ENCODE measurements around the gene MYBPH. TPM values are rescaled to one million over a fixed set of nuclear protein-coding genes. Genes with fewer than 3 reads are reported as not detected.
A peak's percentile ranks its signal among the peaks of the same experiment; 100 is the strongest.

Gene MYBPH
- total RNA-seq, 6 experiments from 2014 or later, result not detected

- Mint-ChIP-seq H3K9me3 (no peaks in the 10 kb centered on the region), H3K4me3 (no peak overlapping the region), H3K27me3 (ENCODE audit: insufficient read depth) (peaks cover 9% of the 10 kb centered on the region), H3K27ac (no peak overlapping the region), H3K36me3 (ENCODE audit: low read depth) (no peaks in the 10 kb centered on the region), H3K4me1 (ENCODE audit: low read depth) (peaks cover 40% of the 10 kb centered on the region)
- no peak for TF ChIP-seq CTCF (IDR thresholded peaks at IDR 0.05)
- DNase-seq, result no peak
Measured at GRCh38 chr1:203129501-203130231, 46.0 kb downstream of the MYBPH start.

DNA sequence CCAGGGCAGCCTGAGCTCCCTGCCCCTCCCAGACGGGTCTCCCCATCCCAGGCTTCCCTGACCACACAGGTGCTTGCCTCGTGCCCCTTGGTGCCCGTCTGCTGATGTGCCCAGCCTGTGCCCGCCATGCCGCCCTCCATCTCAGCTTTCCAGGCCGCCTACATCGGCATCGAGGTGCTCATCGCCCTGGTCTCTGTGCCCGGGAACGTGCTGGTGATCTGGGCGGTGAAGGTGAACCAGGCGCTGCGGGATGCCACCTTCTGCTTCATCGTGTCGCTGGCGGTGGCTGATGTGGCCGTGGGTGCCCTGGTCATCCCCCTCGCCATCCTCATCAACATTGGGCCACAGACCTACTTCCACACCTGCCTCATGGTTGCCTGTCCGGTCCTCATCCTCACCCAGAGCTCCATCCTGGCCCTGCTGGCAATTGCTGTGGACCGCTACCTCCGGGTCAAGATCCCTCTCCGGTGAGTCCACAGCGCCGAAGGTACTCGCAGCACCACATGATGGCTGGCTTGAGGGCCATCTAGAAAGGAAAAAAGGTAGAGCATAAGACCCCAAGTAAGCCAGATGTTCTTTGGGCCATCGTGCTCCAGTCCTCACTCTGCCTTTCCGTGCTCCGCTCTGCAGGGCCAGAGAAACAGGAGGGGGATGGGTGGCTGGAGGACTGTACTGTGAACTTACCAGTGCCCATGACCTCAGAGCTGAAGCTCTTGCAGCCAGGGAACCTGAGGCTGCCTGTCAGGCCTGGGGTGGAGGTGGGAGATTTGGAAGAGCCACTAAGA lies 46.7 kb downstream of the MYBPH start:
- Mint-ChIP-seq H3K9me3 (no peaks in the 10 kb centered on the region), H3K36me3 (ENCODE audit: low read depth) (no peaks in the 10 kb centered on the region), H3K27ac (no peak overlapping the region), H3K27me3 (ENCODE audit: insufficient read depth) (peaks cover 9% of the 10 kb centered on the region), H3K4me1 (ENCODE audit: low read depth) (peaks cover 38% of the 10 kb centered on the region), H3K4me3 (no peak overlapping the region; the same call in 1 of the 2 replicates)
- no peak for TF ChIP-seq CTCF (IDR thresholded peaks at IDR 0.05)
- no peak for DNase-seq

- H3K27me3 Mint-ChIP-seq (ENCODE audit: insufficient read depth), result peaks cover 13% of the 10 kb centered on the region
- no peaks in the 10 kb centered on the region for H3K36me3 Mint-ChIP-seq (ENCODE audit: low read depth)
- no peaks in the 10 kb centered on the region for H3K9me3 Mint-ChIP-seq
- no peak for DNase-seq
- peaks cover 34% of the 10 kb centered on the region for H3K4me1 Mint-ChIP-seq (ENCODE audit: low read depth)
- H3K27ac Mint-ChIP-seq, result no peak overlapping the region
- peak overlapping the region; percentile 80 for H3K4me3 Mint-ChIP-seq
- TF ChIP-seq CTCF (IDR thresholded peaks at IDR 0.05), result no peak
Measured at GRCh38 chr1:203128431-203128715, 47.3 kb downstream of the MYBPH start.

DNA sequence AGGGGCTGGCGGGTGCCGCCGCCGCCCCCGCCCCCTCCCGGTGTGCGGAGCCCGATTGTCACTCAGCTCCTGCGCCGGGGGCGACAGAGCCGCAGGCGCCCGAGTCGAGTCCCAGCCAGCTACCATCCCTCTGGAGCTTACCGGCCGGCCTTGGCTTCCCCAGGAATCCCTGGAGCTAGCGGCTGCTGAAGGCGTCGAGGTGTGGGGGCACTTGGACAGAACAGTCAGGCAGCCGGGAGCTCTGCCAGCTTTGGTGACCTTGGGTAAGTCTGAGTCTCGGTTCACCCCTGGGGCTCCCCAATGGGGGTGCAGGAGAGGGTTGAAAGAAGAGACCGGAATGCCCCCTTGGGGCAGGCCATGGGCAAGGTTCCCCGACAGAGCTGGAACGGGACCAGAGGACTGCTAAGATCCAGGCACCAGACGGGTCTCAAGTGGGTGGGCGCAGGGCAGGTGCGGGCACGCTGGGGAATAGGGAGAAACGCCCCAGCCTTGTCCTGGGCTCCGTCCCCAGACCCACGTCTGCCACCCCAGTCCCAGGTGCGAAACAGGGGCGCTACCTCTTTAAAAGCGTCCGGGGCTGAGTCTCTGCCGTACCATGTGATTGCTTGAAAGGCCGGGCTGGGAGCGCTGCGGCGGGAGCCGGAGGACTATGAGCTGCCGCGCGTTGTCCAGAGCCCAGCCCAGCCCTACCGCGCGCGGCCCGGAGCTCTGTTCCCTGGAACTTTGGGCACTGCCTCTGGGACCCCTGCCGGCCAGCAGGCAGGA lies 47.8 kb downstream of the MYBPH start, which contains the start of gene ADORA1:
Gene ADORA1, plus strand, starts transcription at position 61 of the 765 bp plus-strand sequence. CDS start 1,116 bp downstream, outside the sequence.
- Mint-ChIP-seq H3K4me3 (peak within 1 kb of the TSS; percentile 80), H3K9me3 (no peaks in the 10 kb centered on the region), H3K36me3 (ENCODE audit: low read depth) (no peaks in the 10 kb centered on the region), H3K27me3 (ENCODE audit: insufficient read depth) (peaks cover 14% of the 10 kb centered on the region), H3K4me1 (ENCODE audit: low read depth) (peaks cover 34% of the 10 kb centered on the region), H3K27ac (peak within 1 kb of the TSS; percentile 51; the same call in 1 of the 2 replicates)
- DNase-seq, result peak; percentile 58
- no peak; the same call in none of the 2 replicates for TF ChIP-seq CTCF (IDR thresholded peaks at IDR 0.05)

DNA sequence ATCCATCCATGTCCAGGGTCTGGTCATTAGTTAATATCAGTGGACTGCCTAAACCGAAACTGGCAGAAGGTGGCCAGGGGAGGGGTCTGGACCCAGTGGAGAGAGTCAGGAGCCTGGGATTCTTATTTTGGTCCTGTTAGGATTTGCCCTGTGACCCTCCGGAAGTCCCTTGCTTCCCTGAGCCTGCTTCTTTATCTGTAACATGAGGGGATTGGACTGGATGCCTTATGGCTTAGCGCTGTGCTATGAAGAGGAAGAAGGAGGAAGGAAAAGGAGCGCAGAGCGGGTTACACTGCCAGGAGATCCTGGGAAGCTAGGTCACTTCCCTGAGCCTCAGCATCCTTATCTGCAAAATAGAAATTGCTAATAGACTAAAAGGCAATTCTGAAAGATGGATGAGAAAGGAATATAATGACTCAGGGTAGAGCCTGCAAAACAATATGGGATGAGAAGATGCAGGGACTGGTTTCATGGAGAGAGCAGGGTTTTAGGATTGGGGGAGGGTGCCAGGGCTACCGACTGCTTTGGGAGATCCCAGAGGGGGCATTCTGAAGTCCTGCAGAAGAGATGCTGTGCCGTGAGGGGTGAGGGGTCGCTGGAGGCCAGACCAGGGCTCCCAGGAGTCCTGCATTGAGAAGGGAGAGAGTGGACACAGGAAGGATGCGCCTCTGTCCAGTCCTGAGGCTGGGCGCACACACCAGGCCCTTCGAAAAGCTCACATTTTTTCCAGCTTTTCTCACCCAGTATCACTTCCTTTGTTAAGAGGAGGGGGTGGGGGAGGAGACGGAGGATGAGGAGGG lies 48.6 kb downstream of the MYBPH start:
- H3K27ac Mint-ChIP-seq, result peak overlapping the region; percentile 51; the same call in 1 of the 2 replicates
- no peak for TF ChIP-seq CTCF (IDR thresholded peaks at IDR 0.05)
- H3K4me1 Mint-ChIP-seq (ENCODE audit: low read depth), result peaks cover 34% of the 10 kb centered on the region
- no peaks in the 10 kb centered on the region for H3K9me3 Mint-ChIP-seq
- peaks cover 21% of the 10 kb centered on the region for H3K27me3 Mint-ChIP-seq (ENCODE audit: insufficient read depth)
- no peak for DNase-seq
- peak overlapping the region; percentile 80 for H3K4me3 Mint-ChIP-seq
- no peaks in the 10 kb centered on the region for H3K36me3 Mint-ChIP-seq (ENCODE audit: low read depth)
